ENCODE data around the gene AADAC.

Gene AADAC

GRCh38 chr3:151877269-151877668 lies 63.4 kb downstream of the AADAC start:
- Histone ChIP-seq H3K9me3 (no peaks in the 10 kb centered on the region), H3K27me3 (no peaks in the 10 kb centered on the region), H3K4me3 (no peak overlapping the region), H3K4me1 (peaks cover 0 to 25% (median 2%) of the 10 kb centered on the region in 4 donors), H3K36me3 (no peaks in the 10 kb centered on the region), H3K27ac (no peak overlapping the region)
- intact Hi-C loops (cut with DNase I; ENCODE audit: low total_unique reads): no loop called here
- TF ChIP-seq CTCF (IDR thresholded peaks at IDR 0.05): no peak
- no peak for DNase-seq

Data from tibial artery (tissue), 4 donors.